Activated CD4-positive, CD25-positive, alpha-beta regulatory T cell treated with anti-CD3 and anti-CD28 coated beads, Interleukin-2, amount 50 U/mL, for 24 hours (primary cell): ENCODE measurements around the gene NSD2.
A peak's percentile ranks its signal among the peaks of the same experiment; 100 is the strongest.
"Not testable (repeated sequence)": the region's sequence is repeated elsewhere in the genome, so short reads cannot be mapped to it uniquely, and the experiment has no call there.

ENCODE experiments used
- ATAC-seq, 2 donors: fragments of 150-1000 bp; cut with Tn5 transposase; one replicate each; pipeline ENCODE4 v1.10.0; 2021; ENCODE audit warnings: mild to moderate bottlenecking in 1 of 2, moderate library complexity in 1 of 2

NSD2 gene

DNA sequence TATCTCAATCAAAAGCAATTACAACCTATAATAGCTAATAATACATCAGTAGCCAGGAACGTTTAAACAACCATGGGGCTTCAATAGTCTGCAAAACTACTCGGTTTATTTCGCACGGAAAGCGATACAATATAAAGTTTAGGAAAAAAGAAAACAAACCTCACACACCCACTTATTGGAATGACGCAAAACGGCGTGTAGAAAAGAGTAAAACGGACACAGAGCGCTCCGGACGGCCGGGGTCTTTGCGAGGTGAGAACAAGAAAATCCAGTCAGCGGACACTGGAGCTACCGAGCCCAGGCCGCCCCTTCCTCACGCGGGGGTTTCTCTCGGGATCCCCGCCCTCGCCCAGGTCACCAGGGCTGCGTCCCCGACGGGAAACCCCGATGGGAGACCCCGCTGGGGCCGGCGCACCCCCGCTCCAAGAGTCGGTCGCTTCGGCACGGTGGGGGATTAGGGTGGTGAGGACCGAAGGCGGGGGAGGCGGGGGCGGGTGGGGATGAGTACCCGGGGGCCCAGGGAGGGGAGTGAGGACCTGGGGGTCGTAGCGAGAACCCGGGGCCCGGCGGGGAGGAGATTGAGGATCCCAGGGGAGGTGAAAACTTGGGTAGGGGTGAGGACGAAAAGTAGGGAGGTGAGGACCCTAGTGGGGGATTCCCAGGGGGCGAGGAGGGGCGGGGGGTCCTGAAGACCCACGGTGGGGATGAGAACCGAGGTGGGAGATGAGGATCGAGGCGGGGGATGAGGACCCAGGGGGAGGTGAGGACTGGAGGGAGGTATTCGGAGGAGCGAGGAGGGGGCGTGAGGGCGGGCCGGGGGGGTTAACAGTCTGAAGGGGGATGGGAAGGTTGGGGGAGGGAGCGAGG lies 136.8 kb downstream of the NSD2 start:
- ATAC-seq, result no peak

DNA sequence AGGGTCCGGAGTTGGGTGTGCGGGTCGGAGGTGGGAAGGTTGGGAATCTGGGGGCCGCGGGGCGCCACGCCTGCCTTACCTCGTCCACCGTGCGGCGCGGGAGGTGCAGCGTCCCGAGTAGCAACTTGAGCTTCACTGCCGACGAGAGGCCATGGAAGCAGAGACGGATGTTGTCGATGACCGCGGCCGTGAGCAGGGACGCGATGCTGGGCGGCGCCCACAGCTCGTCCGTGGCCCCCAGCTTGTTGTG lies 137.4 kb downstream of the NSD2 start:
- peak; percentile 11 to 14 for ATAC-seq

DNA sequence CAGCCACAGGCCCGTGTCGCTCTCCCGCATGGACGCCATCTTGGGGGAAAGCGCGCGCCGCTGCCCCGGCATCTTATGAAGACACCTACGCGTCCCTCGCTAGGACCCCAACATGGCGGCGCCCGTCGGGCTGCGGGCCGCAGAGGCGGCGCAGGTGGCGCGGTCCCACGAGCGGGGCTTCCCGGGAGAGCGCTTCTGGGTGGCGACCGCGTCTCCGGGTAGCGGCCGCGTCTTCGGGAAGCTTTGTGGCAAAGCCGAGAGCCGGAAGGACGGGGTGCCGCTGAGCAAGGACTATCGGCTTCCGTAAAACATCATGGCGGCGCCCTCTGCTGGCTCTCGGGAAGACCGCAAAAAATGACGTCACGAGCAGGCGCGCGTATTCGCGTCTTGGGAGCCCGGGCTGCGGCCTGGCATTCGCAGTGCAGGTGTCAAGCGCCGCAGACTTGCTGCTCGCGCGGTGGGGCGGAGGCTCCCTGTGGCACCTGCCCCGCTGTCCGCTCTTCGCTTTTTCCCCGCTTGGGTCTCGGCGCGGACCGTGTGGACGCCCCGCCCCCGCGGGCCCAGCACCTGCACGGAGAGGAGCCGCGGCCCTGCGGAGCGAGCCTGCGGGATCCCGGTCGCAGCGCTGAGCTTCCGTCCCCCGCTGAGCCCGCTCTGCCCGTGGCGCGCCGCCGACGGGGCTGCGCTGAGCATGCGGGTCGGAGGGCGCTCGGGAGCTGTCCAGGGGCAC lies 137.9 kb downstream of the NSD2 start, which contains the start of gene NELFA:
NELFA (minus strand) TSS at position 54 of the 730 bp plus-strand sequence; CDS start at position 39, 15 bp downstream.
- peak; percentile 81 to 83 for ATAC-seq

DNA sequence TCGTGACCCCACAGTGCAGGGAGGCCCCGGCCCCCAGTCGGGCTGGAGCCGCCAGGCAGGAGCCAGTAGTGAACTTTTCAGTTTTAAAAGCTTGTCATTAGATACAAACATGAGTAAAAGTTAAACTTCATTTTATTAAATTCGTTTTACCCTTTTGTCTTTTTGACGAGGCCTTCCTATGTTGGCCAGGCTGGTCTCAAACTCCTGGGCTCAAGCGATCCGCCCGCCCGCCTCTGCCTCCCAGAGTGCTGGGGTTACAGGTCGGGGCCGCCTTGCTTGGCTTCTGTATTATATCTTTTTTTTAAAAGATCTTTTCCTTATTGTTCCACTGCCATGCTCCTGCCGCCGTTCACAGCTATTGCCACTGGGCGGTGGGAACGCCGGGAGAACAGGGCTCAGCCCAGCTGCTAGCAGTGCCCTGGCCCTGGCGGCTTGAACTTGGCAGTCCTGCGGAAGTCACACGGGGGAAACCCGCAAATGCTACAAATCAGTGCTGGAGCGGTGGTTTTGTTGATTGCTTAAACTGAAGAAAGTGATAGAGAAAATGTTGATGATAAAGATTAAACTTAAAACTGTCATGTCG lies 138.5 kb downstream of the NSD2 start:
- ATAC-seq, result peak; percentile 31 to 39

DNA sequence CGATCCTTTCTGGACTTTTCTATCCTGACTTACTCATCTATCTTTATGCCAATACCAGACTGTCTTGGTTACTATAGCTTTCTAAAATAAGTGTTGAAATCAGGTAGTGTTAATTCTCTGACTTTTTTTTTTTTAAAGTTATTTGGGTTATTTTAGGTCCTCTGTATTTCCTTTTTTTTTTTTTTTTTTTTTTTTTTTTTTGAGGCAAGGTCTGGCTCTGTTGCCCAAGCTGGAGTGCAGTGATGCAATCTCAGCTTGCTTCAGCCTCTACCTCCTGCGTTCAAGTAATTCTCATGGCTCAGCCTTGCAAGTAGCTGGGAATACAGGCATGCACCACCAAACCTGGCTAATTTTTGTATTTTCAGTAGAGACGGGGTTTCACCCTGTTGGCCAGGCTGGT lies 140.4 kb downstream of the NSD2 start:
- ATAC-seq, result no peak

DNA sequence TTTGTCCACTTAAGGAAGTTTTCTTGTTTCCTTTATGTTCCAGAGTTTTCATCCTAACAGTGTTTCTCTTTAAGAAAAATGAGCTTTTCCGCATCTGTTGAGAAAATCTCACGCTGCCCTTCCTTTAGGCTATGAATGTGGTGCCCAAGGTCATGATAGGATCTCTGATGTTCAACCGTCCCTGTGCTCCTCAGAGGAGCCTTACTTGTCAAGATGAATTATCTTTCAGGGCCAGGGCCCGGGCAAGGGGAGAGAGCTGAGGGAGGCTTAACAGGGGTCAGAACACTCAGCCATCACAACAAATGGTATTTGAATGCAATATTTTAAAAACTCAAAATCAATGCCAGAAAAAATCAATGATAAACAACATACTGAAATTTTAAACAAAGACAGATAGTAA lies 143.8 kb downstream of the NSD2 start:
- ATAC-seq, result no peak

DNA sequence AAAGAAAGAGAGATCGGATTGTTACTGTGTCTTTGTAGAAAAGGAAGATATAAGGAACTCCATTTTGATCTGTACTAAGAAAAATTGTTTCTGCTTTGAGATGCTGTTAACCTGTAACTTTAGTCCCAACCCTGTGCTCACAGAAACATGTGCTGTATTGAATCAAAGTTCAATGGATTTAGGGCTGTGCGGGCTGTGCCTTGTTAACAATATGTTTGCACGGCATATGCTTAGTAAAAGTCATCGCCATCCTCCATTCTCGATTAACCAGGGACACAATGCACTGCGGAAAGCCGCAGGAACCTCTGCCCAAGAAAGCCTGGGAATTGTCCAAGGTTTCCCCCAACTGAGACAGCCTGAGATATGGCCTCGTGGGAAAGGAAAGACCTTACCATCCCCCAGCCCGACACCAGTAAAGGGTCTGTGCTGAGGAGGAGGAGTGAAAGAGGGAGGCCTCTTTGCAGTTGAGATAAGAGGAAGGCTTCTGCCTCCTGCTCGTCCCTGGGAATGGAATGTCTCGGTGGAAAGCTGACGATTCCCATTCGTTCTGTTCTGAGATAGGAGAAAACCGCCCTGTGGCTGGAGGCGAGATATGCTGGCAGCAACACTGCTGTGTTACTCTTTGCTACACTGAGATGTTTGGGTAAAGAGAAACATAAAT lies 150.3 kb downstream of the NSD2 start:
- ATAC-seq, result not testable (repeated sequence)

DNA sequence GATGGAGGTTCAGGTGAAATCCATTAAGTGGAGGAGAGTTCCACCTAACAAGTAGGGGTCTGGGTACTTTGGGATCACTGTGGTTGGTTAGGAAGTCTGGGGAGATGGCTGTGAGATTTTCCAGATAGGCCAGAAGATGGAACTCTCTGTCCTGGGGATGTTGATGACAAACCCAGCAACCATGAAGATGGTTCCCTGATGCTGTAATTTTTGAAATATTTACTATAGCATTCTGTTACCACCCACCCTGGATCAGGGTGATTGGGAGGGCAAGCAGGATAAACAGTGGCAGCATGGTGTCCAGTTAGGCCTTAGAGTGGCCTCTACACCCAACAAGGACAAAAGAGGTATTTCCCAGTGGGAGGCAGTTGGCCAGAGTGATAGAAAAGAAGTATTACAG lies 153.5 kb downstream of the NSD2 start:
- ATAC-seq, result no peak

DNA sequence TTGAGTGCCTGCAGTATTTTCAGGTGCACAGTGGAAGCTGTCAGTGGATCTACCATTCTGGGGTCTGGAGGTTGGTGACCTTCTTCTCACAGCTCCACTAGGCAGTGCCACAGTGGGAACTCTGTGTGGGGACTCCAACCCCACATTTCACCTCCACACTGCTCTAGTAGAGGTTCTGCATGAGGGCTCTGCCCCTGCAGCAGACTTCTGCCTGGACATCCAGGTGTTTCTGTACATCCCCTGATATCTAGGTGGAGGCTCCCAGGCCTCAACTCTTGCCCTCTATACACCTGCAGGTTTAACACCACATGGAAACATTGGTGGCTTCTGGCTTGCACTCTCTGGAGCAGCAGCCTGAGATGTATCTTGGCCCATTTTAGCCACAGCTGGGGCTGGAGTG lies 154.6 kb downstream of the NSD2 start:
- no peak for ATAC-seq

DNA sequence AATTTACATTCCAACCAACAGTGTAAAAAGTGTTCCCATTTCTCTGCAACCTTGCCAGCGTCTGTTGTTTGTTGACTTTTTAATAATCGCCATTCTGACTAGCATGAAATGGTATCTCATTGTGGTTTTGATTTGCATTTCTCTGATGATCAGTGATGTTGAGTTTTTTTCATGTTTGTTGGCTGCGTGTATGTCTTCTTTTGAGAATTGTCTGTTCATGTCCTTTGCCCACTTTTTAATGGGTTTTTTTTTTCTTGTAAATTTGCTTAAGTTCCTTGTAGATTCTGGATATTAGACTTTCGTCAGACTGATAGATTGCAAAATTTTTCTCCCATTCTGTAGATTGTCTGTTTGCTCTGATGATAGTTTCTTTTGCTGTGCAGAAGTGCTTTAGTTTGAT lies 155.9 kb downstream of the NSD2 start:
- not testable (repeated sequence) for ATAC-seq

DNA sequence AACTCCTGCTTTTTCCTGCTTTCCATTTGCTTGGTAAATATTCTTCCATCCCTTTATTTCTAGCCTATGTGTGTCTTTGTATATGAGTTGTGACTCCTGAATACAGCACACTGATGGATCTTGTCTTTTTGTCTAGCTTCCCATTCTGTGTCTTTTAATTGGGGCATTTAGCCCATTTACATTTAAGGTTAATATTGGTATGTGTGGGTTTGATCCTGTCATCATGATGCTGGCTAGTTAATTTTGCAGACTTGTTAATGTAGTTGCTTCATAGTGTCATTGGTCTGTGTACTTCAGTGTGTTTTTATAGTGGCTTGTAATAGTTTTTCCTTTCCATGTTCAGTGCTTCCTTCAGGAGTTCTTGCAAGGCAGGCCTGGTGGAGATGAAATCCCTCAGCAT lies 160.0 kb downstream of the NSD2 start:
- not testable (repeated sequence) for ATAC-seq
